ENCODE data around the gene RAB25.
"Not testable (repeated sequence)": the region's sequence is repeated elsewhere in the genome, so short reads cannot be mapped to it uniquely, and the experiment has no call there.

RAB25 gene

GRCh38 chr1:156102633-156103511 is 41.9 kb downstream of the RAB25 start:
- DNase-seq (ENCODE audit: low read depth in 2 of 2) = no peak

DNA sequence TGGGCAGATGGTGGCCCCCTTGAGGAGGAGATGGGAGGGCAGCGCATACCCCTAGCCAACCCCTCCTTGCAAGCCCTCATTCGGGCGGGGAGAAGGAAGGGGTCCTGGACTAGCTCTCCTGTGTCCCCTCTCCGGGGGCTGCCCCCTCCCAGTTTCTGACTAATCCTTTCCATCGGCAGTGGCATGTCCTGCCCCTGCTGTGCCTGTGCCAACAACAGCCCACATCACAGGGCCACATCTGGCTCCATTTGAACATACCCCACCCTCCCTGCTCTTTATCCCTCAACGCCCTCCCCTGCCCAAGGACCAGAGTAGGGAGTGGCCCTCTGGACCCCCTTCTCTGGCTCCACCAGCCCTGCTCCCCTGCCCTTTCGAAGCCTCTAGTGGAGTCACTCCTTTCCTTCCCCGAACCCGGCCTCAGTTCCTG is 42.6 kb downstream of the RAB25 start:
- no peak for DNase-seq (ENCODE audit: low read depth in 2 of 2)

DNA sequence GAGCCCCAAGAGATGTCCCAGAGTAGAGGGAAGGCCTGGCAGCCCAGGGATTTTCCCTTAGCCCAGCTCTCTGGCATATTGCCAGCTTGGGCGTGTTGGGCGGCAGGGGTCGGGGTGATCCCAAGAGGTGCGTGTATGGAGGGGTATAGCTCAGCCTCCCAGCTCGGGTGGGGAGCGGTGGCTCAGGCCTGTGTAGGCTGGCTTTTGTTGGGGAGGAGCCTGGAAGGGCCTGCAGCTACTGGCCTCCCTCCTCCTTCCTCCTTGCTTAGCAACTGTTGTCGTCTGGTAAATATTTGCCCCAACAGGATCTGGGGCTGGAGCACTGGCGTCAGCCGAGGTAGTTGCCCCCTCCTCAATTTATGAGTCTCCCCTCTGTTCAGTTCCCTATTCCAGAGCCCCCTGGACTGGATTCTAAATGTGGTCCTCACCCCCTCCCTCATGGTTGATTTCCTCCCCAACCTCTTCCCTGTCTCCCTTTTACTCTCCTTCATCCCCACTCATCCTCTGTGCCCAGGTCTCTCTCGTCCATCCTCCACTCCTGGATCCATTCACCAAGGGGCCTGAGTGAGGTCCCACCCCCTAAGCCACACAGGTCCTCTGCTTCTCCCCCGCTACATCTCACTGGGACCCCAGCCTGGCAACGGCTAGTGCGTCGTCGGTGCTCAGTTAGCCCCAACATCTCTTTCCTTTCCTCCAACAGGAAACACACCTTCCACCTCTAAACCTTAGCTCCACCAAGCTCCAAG is 43.3 kb downstream of the RAB25 start:
- DNase-seq (ENCODE audit: low read depth in 2 of 2) = no peak

DNA sequence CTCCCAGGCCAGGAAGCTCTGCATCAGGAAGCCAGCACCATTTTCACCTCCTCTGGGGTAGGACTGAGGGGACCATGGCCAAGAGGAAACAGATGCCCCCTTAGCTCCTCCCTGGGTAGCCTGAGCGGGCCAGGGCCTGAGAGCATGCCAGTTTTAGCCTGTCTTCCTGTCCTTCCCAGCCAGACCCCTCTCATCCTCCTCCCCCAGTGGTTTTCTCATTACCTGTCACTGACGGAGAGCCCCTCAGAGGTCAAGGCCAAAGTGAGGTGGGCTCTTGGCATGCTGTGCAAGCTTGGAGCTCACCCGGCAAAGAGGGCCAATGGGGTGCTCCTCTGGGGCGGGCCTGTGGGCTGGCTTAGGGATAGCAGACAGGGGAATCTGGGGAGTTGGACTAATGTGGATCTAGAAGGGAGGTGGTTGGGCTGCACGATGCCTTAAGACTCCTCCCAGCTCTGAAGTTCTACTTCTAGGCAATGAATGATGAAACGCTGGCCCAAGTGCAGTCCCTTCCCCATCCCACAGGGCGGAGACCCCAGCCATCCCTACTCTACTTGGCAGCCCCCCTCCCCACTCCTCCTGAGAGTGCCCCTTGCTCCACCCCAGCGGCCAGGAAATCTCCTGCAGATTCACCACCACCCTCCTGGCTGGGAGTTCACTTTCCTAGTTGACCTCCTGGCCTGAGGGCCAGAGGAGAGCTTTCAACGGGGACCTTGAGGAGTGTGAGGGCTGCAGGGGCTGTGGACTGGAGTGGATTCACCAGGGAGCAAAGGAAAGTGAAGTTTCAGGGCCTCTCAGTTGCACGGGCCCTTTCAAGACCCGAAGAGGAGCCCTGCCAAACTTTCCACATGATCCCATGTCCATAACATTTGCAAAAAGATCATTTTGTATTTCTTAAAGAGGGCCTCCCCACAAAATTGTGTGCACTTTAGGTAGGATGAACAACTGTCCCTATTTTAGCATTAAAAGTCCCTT is 44.2 kb downstream of the RAB25 start:
- no peak for DNase-seq (ENCODE audit: low read depth in 2 of 2)

DNA sequence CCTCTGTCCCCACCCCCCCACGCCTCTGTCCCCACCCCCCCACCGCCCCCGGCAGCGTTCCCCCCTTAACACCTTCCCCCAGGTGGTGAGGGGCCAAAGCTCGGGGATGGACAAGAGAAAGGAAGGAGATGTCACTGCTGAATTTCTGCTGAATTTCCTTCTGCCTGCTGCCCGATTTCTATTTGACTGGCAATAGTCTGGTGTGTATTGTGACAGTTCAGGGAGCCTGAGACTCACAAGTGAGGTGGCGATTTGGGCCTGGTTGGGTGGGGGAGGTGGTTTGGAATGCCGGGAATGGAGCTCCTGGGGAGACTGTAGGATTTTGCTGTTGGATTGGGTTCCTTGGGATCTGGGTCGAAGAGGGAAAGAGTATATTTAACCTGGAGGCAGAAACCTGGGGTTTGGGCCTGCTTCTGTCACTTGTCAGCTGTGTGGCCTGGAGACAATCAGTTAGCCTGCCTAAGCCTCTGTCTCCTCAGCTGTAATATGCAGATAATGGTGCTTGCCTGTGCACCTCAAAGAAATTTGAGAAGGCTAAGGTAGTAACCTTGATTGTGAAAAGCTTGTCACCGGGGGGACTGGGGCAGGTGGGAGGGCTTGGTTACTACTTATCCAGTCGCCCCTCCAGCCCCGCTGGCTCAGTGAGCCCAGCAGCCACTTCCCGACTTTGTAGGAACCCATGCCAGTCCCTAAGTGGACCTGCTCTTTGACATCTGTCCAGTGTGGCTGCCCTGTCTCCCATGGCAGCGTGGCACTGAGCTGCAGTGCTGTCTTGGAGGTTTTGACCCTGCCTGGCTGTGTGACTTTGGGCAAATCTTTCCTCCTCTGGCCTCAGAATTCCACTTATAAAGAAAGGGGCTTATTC is 45.9 kb downstream of the RAB25 start:
- no peak for DNase-seq (ENCODE audit: low read depth in 2 of 2)

- no peak for DNase-seq (ENCODE audit: low read depth in 2 of 2)
These were observed 47.1 kb downstream of the RAB25 start for GRCh38 chr1:156108057-156108456.

DNA sequence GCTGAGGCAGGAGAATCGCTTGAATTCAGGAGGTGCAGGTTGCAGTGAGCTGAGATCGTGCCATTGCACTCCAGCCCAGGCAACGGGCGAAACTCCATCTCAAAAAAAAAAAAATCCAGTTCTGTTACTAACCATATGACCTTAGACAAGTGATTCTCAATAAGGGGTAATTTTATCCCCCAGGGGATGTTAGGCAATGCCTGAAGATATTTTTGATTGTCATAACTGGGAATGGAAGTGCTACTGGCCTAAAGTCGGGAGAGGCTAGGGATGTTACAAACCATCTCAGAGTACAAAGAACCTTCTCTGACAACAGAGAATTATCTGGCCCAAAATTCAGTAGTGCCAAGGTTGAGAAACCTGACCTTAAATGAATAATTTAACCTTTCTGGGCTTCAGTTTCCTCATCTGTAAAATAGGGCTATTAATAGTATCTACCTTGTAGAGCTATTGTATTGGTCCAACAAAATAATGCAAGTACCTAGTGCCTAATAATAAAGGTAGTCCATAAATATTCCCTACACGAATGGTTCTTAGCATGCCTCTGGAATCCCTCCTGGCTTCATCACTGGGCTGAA is 47.8 kb downstream of the RAB25 start:
- no peak for DNase-seq (ENCODE audit: low read depth in 2 of 2)

GRCh38 chr1:156110252-156110651 is 49.3 kb downstream of the RAB25 start:
- DNase-seq (ENCODE audit: low read depth in 2 of 2) = no peak

GRCh38 chr1:156111355-156111962 is 50.5 kb downstream of the RAB25 start:
- DNase-seq (ENCODE audit: low read depth in 2 of 2) = no peak

- no peak for DNase-seq (ENCODE audit: low read depth in 2 of 2)
These were observed 51.5 kb downstream of the RAB25 start for GRCh38 chr1:156112276-156113137.

DNA sequence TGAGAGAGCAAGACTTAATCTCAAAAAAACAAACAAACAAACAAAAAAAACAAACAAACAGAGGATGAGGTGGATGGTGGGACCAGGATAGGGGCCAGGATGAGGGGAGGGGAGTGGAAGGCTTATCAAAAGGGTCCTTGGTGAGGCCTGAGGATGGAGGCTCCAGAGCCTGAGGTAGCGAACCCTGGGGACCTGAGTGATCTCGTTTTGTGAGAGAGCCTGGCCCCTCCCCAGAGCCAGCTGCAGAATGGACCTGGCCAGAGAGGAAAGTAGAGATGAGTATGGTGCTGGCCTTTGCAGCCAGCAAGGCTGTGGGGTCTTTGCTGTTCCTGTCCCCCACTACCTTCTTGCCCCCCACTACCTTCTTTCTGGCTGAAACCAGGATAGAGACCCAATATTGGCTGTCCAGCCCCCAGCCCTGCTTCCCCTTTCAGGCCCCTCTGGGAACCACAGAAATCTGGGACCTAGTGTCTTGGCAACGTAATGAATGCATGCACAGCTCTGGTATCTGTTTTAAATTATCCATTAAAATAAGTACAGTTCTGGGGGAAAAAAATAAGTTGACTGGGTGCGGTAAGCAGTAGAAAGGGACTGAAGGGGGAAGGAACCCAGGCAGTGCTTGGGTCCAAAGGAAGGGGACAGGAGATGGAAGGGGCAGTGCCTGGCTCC is 52.5 kb downstream of the RAB25 start:
- DNase-seq (ENCODE audit: low read depth in 2 of 2) = no peak

- peak; percentile 91 for DNase-seq (ENCODE audit: low read depth in 2 of 2)
These were observed 53.4 kb downstream of the RAB25 start, which contains the start of gene LMNA for GRCh38 chr1:156114101-156114918. Gene LMNA (plus strand): TSS chr1:156114711. CDS start chr1:156114919, 208 bp downstream.

- no peak for DNase-seq (ENCODE audit: low read depth in 2 of 2)
These were observed 54.1 kb downstream of the RAB25 start for GRCh38 chr1:156114919-156115513.

DNA sequence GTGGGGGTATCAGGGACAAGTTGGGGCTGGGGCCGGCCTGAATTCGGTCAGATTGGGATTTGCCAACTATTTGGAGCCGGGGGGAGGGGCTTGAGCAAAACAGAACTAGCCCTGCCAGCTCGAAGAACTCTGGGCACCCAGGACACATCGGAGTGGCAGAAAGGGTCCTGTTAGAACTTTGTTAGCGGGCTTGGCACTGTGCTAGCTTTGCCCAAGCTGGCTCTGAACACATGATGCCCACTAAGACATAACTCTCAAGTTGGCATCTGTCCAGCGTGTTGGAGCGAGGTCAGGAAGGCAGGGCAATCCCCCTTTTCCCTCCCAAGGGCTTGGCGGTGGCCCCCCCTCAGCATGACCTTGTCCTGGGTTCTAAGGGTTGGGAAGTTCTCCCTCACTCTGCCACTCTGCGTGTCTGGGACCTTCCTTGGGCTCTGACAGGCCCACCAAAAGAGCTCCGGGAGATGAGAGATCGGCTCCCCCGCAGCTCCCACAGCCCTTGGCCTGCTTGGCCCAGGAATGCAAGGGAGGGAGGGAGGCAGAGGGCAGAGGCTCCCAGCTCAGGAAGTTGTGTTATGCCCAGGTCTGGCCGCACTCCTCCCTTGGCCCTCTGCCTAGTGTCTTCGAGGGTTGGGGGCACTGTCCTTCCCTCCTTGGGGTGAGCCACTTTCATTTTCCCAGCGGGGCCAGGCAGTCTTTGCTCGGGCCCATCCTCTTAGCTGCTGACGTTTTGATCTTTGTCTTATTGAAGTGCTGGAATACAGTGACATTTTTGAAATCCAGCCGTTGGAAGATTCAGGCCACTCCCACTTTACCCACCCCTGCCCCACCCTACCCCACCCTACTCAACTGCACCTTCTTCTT is 54.8 kb downstream of the RAB25 start:
- no peak for DNase-seq (ENCODE audit: low read depth in 2 of 2)

GRCh38 chr1:156116731-156117130 is 55.8 kb downstream of the RAB25 start:
- DNase-seq (ENCODE audit: low read depth in 2 of 2) = not testable (repeated sequence)

Data from fibroblast of skin of left biceps (primary cell).